HCT116 (cell line): ENCODE data around the gene MPHOSPH6.

Experiments
- CTCF ChIP-seq, 3 experiments: fragments of 200-600 bp in 1 of 3; sonication (generic) in 1 of 3; IDR thresholded peaks in 2 of 3; conservative IDR thresholded peaks in 1 of 3; 2 replicates each; pipeline ENCODE4 v1.5.1; 2012 to 2017; ENCODE audit warnings: low read depth in 2 of 3, low read length in 2 of 3, antibody characterized with exemption in 1 of 3, borderline replicate concordance in 1 of 3, control low read depth in 1 of 3, mild to moderate bottlenecking in 1 of 3, mixed read lengths in 1 of 3, mixed run types in 1 of 3, moderate library complexity in 1 of 3; ENCODE audit not compliant: insufficient read depth in 1 of 3
- POLR2A ChIP-seq: IDR thresholded peaks from 2 replicates; pipeline ENCODE4 v1.7.0; 2011; ENCODE audit warnings: borderline replicate concordance; ENCODE audit not compliant: insufficient read depth, insufficient read length; ENCODE audit errors: extremely low read depth
- POLR2AphosphoS5 ChIP-seq: IDR thresholded peaks from 2 replicates; pipeline ENCODE4 v1.6.1; 2011; ENCODE audit warnings: mild to moderate bottlenecking, low read depth, low read length, moderate library complexity
- RAD21 ChIP-seq: IDR thresholded peaks from 2 replicates; pipeline ENCODE4 v1.6.1; 2012; ENCODE audit warnings: low read depth, mild to moderate bottlenecking
- SP1 ChIP-seq: IDR thresholded peaks from 2 replicates; pipeline ENCODE4 v1.6.1; 2012; ENCODE audit warnings: low read depth
- YY1 ChIP-seq: IDR thresholded peaks from 2 replicates; pipeline ENCODE4 v1.6.1; 2011; ENCODE audit warnings: low read length, low read depth, moderate library complexity, mild to moderate bottlenecking; ENCODE audit not compliant: insufficient replicate concordance; ENCODE audit errors: extremely low read depth

GRCh38 chr16:82149536-82149935, 20.5 kb downstream of the MPHOSPH6 start:
- no peak for TF ChIP-seq YY1
- TF ChIP-seq POLR2A, result no peak
- TF ChIP-seq RAD21, result no peak
- TF ChIP-seq CTCF (IDR thresholded peaks at IDR 0.05 in 2 of 3, conservative IDR thresholded peaks at IDR 0.05 in 1 of 3; ENCODE audit: borderline replicate concordance in 1 of 3, insufficient read depth in 1 of 3, low read depth in 2 of 3, low read length in 2 of 3), result no peak
- TF ChIP-seq SP1, result no peak
- TF ChIP-seq POLR2AphosphoS5, result no peak
